ENCODE measurements around the gene AUTS2.

GRCh38 chr7:69670701-69671100 is 72.4 kb downstream of the AUTS2 start:
- TF ChIP-seq CTCF (optimal IDR thresholded peaks at IDR 0.05 in 1 of 3, IDR thresholded peaks at IDR 0.05 in 1 of 3, conservative IDR thresholded peaks at IDR 0.05 in 1 of 3; ENCODE audit: extremely low read depth in 1 of 3, insufficient read depth in 2 of 3, low read length in 3 of 3) (no peak), EZH2 (IDR thresholded peaks at IDR 0.05; ENCODE audit: low read length) (no peak)
